Activated effector memory CD4-positive, alpha-beta T cell treated with Interleukin-2 at 50 U/mL for 16 hours (primary cell): Measurements from ENCODE around the gene MAPK10.

Experiments
- DNase-seq: peaks from one replicate; pipeline ENCODE4 v3.0.0-alpha.2; 2020

MAPK10 gene

GRCh38 chr4:86272669-86273068 lies 87.2 kb downstream of the MAPK10 start:
- no peak for DNase-seq

GRCh38 chr4:86271057-86271456 lies 88.8 kb downstream of the MAPK10 start:
- DNase-seq, result no peak

- no peak for DNase-seq
Observed at GRCh38 chr4:86269354-86269753, 90.5 kb downstream of the MAPK10 start.

DNA sequence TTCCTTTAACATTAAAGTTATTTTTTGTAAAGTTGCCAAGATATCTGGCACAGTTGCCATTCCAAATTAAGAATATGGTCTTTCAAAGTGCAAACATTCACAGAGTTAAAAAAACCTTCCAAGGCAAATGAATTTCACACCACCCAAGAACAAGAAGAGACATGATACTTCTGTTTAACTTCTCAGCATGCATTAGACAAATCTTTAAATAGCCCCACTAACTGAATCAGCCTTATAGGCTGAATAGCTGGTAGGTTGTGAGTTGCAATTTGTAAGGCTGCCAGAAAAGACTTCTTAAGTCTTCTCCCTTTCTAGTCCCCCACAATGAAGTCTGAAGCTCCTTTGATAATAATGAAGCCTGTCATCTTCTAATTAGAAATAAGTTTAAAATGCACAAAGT lies 95.6 kb downstream of the MAPK10 start:
- no peak for DNase-seq

DNA sequence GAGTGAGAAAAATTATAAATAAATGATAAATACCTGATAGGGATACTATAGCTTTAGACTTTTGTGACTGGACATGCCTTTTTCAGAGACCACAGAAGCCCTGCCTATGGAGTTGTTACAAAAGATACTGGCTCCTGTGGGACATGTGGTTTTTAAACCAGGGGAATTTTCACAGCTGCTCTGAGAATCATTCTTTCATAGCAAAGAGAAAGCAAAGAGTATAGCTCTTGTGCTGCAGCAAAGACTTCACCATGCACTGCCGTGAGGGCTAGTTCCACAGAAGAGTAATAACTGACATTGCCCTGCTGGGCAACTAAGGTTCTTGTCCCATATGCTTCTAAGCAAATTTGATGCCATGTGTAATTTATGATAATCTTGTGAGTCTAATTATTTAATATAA lies 98.2 kb downstream of the MAPK10 start:
- DNase-seq, result no peak

DNA sequence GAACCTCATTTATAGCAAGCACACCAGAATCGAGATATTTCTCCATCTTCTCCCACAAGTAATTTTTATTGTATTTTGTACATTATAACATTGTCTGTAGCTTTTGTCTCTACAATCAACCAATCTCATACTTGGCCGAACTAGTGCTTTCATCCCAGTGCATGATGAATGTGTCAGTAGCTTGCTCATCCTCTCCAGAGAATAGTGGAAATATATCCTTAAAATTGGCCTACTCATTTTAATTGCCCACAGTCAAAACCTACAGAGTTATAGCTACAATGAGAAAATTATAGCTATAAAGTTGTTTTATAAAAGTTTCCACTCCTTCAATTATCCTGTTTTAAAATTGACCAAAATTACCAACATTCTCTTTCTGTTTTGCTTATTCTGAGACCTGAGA lies 103.8 kb downstream of the MAPK10 start:
- no peak for DNase-seq

DNA sequence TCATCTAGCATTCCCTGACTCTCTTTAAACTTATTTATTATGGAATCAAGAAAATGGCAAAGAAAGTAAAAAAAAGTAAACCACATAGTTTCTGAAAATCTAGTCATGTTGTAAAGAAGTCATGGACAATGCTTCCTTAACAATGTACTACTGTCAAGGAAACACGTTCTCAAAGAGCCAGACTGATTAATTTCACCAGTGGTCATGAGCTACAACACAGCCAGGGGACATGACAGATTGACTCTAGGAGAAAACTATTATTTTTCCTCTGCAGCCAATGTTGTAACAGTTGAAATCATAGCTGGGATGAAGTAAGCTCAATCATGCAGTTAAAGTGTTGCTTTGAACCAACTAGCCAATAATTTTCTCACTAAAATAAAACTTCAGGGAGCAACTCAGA lies 109.2 kb downstream of the MAPK10 start:
- no peak for DNase-seq

DNA sequence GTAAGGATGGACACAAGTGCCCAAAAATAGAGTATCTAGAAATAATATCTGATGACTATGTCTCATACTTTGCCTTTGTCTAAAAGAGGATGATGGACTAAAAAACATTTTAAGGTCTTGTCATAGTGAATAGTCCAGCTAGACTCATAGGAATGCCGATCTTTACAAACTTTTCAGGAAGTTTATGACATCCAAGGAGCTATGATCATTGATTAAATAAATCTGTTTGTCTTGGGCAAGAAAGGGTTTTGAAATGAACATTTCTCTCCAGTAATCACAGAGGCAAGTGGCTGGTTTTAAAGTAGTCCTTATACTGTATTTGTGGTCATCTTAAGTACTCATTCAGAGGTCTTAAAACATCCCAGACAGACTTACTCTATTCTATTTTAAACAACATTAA lies 109.8 kb downstream of the MAPK10 start:
- no peak for DNase-seq

DNA sequence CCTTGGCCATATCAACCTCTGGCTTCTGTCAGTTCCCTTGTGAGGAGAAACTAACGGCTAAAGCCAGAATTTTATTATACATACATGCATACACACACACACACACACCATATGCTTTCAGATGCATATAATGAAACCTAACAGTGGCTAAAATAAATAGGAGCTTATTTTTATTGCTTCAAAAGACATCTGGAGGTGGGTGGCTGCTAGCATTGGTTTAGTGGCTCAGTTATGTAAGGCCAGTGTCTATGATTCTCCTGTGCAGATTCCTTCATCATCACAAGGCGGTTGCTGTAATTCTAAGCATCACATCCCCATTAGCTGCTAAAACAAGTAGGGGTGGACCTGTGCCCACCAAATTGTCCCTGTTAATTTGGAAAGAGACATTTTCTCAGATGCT lies 110.8 kb downstream of the MAPK10 start:
- no peak for DNase-seq

DNA sequence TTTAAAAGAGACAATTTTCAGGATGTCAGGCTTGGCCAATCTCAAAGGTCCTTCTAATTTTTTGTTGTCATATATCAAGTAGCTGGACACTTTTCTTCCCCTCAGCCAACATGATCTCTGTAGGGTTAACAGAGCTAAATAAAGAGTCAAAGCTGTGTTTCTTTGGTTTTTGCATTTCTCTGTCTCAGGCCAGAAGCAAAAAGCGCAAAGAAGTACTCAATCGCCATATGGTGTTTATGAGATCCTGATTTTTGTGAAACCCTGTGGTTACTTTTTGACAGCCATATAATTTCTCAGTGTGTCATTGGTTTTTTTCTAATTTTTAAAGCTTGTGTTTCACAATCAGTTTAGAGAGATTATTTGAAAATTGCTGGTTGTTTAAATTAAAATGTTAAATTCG lies 111.9 kb downstream of the MAPK10 start:
- no peak for DNase-seq

DNA sequence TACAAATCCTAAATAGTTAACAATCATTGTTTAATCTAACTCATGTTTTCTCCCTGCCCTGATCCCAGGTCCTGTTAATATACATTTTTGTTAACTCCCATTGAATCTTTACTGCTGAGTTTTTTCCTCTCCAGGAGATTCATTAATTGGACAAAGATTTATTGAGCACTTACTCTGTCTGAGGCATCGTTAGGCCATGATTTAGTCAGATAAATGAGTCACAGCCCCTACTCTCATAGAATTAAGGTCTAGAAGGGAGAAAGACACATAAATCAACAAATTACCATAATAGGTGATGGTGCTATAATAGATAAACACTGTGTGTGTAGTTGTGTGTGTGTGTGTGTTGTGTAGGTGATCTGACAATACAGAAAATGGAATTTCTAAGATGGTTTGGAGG lies 112.5 kb downstream of the MAPK10 start:
- no peak for DNase-seq

DNA sequence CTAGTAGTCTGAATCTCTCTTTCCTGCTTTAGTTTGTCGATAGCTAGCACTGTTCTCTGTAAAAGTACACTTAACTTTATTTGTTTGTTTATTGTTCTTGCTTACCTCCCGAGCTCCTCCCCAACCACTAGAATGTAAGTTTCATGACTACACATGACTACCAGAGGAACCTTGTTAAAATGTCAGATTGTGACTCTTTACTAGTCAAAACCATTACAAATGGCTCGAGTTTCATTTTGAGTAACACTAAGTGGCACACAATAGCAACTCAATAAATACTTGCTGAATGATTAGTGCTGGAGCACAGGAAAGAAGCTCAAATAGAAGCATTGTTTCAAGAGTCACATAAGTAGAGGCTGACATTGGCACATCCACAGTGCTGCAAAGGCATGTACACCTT lies 116.1 kb downstream of the MAPK10 start:
- DNase-seq, result no peak

- DNase-seq, result no peak
Observed at GRCh38 chr4:86242677-86243076, 117.2 kb downstream of the MAPK10 start.

GRCh38 chr4:86235549-86235948 lies 124.3 kb downstream of the MAPK10 start:
- no peak for DNase-seq

DNA sequence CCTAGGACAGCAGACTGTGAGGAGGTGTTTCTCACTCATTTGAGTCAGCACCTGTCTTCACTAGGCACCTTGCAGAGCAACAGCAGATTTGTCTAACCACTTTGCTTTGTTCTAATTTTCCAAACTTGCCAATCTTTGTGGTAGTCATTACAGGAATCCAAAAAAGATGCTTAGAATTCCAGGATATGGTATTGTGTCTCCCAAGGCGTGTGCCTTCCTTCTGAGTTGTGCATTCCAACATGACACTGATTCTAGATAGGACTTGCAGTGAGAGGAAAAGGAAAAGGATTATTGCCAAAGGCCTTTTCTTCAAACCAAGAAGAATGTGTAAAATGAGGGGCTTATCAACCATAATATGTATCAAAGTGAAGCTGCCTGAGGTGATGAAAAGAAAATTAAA lies 126.2 kb downstream of the MAPK10 start:
- DNase-seq, result no peak

DNA sequence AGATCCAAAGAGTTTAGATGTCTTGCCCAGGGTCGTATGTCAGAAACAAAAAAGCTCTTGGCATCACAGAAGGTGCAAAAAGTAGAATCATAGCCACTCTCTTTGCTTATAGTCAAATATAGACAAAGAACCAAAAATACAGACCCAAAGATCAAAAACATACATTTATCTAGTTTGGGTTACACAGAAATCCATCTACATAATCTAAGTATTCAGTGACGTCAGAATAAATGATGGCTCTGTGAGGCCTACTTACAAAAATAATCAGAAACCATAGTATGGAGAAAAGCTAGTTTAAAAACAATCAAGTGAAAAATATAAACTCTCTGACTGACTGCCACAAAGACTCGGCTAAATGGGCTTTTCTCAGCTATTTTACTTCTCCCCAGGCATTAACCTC lies 126.8 kb downstream of the MAPK10 start:
- no peak for DNase-seq

- no peak for DNase-seq
Observed at GRCh38 chr4:86223472-86223871, 136.4 kb downstream of the MAPK10 start.

DNA sequence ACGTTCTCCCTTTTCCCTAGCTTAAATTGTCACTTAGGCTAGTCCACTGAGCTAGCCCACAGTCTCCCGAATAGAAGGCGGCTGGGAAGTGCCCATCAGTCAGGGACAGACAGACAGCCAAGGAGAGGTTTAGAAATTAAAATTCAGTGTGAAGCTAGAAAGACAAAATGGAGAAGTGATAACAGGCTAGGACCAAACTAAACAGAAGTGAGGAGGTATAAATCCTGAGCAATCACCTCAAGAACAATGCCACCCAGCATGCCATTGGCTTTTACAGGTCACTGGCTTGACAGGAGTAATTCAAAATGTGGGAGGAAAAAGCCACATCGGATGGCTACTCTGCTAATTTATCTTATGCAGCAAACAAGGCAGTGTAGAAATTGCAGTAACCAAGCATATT lies 138.9 kb downstream of the MAPK10 start:
- no peak for DNase-seq

- DNase-seq, result no peak
Observed at GRCh38 chr4:86220121-86220520, 139.7 kb downstream of the MAPK10 start.

DNA sequence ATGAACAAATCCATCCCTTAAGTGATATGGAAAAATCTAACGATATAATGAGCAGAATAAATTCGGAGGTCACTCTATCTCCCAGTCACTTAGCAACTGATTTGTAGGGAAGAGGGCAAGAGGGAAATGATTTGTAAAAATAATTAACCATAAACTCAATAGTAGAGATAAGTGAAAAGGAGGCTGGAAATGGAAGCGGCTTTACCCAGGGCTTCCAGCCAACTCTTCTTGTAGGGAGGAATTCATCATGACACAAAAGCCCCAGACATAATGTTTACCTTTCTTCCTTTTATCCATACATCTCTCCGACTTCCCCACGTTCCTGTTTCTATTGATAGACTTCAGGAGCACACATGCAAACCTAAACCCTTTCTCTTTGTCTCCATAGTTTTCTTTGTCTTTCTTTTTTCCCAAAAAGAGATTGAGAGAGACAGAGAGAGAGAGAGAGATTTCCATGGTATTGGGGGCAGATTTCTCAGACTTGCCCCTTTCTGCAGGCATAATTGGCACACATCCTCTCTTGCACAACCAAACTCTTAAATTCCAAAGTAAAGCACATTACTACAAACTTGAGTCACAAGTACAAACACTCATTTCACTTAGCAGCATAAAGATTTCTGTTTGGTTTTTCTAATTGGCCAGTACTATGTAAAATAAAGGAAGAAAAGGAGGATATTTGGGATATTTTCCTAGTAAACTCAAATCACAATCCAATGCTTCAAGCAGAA lies 140.9 kb downstream of the MAPK10 start:
- DNase-seq, result no peak

- DNase-seq, result no peak
Observed at GRCh38 chr4:86203176-86203575, 156.7 kb downstream of the MAPK10 start.

- DNase-seq, result no peak
Observed at GRCh38 chr4:86185659-86186058, 174.2 kb downstream of the MAPK10 start.

GRCh38 chr4:86184901-86185285 lies 175.0 kb downstream of the MAPK10 start:
- DNase-seq, result no peak

GRCh38 chr4:86184216-86184900 lies 175.5 kb downstream of the MAPK10 start:
- no peak for DNase-seq

- DNase-seq, result no peak
Observed at GRCh38 chr4:86181585-86181984, 178.3 kb downstream of the MAPK10 start.
